IPS-18a (cell line): Measurements from ENCODE around the gene MLIP.

ENCODE experiments used
- H3K27ac ChIP-seq: one replicate; pipeline ENCODE4 v1.5.1; 2013; ENCODE audit warnings: low read length
- H3K27me3 ChIP-seq: one replicate; pipeline ENCODE4 v1.6.1; 2013; ENCODE audit warnings: mild to moderate bottlenecking, low read length; ENCODE audit not compliant: control insufficient read depth, insufficient read depth
- H3K36me3 ChIP-seq: one replicate; pipeline ENCODE4 v1.6.1; 2013; ENCODE audit warnings: low read depth, low read length; ENCODE audit not compliant: control insufficient read depth
- H3K4me1 ChIP-seq: one replicate; pipeline ENCODE4 v1.6.1; 2013; ENCODE audit warnings: low read depth, low read length; ENCODE audit not compliant: control insufficient read depth
- H3K4me3 ChIP-seq: one replicate; pipeline ENCODE4 v1.5.1; 2013; ENCODE audit warnings: low read length
- H3K9ac ChIP-seq: one replicate; pipeline ENCODE4 v1.6.1; 2013; ENCODE audit warnings: mild to moderate bottlenecking, low read length, moderate library complexity
- H3K9me3 ChIP-seq: one replicate; pipeline ENCODE4 v1.6.1; 2013; ENCODE audit warnings: low read depth, low read length; ENCODE audit not compliant: control insufficient read depth

MLIP gene

GRCh38 chr6:54262499-54262898 lies 151.3 kb downstream of the MLIP start:
- H3K9ac ChIP-seq, result no peak overlapping the region

DNA sequence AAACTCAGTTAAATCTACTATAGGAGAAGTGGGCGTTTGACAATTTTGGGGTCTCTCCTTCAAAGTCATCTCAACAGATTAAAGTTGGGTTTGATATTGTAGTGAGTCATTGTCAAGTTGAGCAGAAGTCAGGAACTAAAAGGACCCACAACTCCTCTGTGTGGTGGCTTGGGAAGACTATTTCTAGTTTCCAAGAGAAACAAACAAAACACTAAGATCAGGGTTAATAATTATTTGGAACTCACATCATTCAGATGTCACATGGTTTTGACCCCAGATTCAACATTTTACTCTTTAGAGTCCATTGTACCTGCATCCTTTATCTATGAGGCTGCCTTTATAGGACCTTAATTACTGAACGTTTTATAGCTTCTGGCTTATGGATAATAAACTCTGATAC lies 151.7 kb downstream of the MLIP start:
- Histone ChIP-seq H3K9me3 (no peaks in the 10 kb centered on the region), H3K4me1 (peaks cover 19% of the 10 kb centered on the region), H3K4me3 (peak overlapping the region; percentile 17), H3K9ac (no peak overlapping the region), H3K27me3 (no peaks in the 10 kb centered on the region), H3K36me3 (no peaks in the 10 kb centered on the region), H3K27ac (no peak overlapping the region)

More at GRCh38 chr6:54262499-54262898, 151.3 kb downstream of the MLIP start:
- Histone ChIP-seq H3K9me3 (no peaks in the 10 kb centered on the region), H3K27ac (no peak overlapping the region), H3K27me3 (no peaks in the 10 kb centered on the region), H3K4me3 (peak overlapping the region; percentile 17), H3K36me3 (no peaks in the 10 kb centered on the region), H3K4me1 (peaks cover 19% of the 10 kb centered on the region)

GRCh38 chr6:54264581-54265272 lies 153.5 kb downstream of the MLIP start:
- Histone ChIP-seq H3K4me1 (peaks cover 19% of the 10 kb centered on the region), H3K27me3 (no peaks in the 10 kb centered on the region), H3K9ac (no peak overlapping the region), H3K27ac (no peak overlapping the region), H3K36me3 (no peaks in the 10 kb centered on the region), H3K4me3 (no peak overlapping the region), H3K9me3 (no peaks in the 10 kb centered on the region)

- Histone ChIP-seq H3K9me3 (no peaks in the 10 kb centered on the region), H3K9ac (no peak overlapping the region), H3K4me3 (no peak overlapping the region), H3K36me3 (no peaks in the 10 kb centered on the region), H3K4me1 (peaks cover 19% of the 10 kb centered on the region), H3K27me3 (no peaks in the 10 kb centered on the region), H3K27ac (no peak overlapping the region)
Observed at GRCh38 chr6:54266400-54266923, 155.2 kb downstream of the MLIP start.

GRCh38 chr6:54267798-54268197 lies 156.6 kb downstream of the MLIP start:
- Histone ChIP-seq H3K9ac (no peak overlapping the region), H3K4me1 (peaks cover 9% of the 10 kb centered on the region), H3K4me3 (no peak overlapping the region), H3K36me3 (no peaks in the 10 kb centered on the region), H3K27me3 (no peaks in the 10 kb centered on the region), H3K9me3 (no peaks in the 10 kb centered on the region), H3K27ac (no peak overlapping the region)

DNA sequence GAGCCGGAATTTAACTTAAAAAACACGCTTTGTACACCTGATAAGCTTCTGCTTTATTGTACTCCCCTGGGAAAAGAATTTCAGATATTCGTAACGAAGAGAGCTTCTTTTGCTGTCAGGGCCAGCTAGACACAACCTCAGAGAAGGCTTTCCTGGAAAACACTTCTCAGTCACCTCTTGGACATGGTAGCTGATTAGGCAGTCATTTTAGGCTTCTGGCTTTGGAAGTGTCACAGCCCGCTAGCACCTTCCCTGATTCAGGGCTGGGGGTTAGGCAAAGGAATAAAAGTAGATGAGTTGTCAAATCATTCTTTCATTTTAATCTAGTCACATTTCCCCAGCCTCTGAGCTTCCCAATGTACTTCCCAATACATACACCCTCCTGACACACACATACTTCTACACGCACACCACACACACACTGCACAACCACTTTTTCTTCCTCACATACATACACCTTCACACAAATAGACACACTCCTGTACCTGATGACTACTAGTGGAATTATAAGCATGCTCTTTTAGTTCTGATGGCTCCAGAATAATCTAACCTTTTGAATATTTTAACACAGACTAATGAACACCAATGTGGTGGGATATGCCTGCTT lies 162.1 kb downstream of the MLIP start:
- H3K4me3 ChIP-seq, result no peak overlapping the region
- H3K36me3 ChIP-seq, result no peaks in the 10 kb centered on the region
- no peak overlapping the region for H3K9ac ChIP-seq
- H3K27me3 ChIP-seq, result no peaks in the 10 kb centered on the region
- H3K4me1 ChIP-seq, result no peaks in the 10 kb centered on the region
- no peaks in the 10 kb centered on the region for H3K9me3 ChIP-seq
- H3K27ac ChIP-seq, result no peak overlapping the region

DNA sequence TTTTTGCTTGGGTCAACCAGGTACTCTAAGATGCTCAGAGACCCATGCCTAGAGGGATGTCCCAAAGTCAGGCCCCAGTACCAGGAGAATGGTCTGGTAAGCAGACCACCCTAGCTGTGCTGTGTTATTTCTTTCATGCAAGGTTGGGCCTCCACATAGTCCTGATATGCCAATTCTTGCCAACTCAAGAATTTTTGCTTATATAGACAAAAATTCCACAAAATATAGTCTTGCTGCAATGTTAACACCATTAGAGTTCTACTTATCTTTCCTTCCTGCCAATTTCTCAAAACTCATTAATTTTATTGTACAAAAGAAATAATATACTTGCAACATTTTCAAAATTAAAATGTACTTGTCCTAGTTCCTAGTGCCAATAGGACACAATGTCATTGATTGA lies 163.1 kb downstream of the MLIP start:
- no peak overlapping the region for H3K9ac ChIP-seq
- no peaks in the 10 kb centered on the region for H3K9me3 ChIP-seq
- no peak overlapping the region for H3K4me3 ChIP-seq
- no peaks in the 10 kb centered on the region for H3K27me3 ChIP-seq
- H3K36me3 ChIP-seq, result no peaks in the 10 kb centered on the region
- H3K4me1 ChIP-seq, result no peaks in the 10 kb centered on the region
- no peak overlapping the region for H3K27ac ChIP-seq

GRCh38 chr6:54282186-54282585 lies 170.9 kb downstream of the MLIP start:
- H3K4me3 ChIP-seq, result no peak overlapping the region
- no peaks in the 10 kb centered on the region for H3K27me3 ChIP-seq
- no peak overlapping the region for H3K27ac ChIP-seq
- no peaks in the 10 kb centered on the region for H3K4me1 ChIP-seq
- H3K9me3 ChIP-seq, result no peaks in the 10 kb centered on the region
- no peaks in the 10 kb centered on the region for H3K36me3 ChIP-seq
- no peak overlapping the region for H3K9ac ChIP-seq

GRCh38 chr6:54284161-54284860 lies 173.1 kb downstream of the MLIP start:
- Histone ChIP-seq H3K36me3 (no peaks in the 10 kb centered on the region), H3K4me3 (no peak overlapping the region), H3K9me3 (no peaks in the 10 kb centered on the region), H3K27me3 (no peaks in the 10 kb centered on the region), H3K9ac (no peak overlapping the region), H3K27ac (no peak overlapping the region), H3K4me1 (no peaks in the 10 kb centered on the region)

DNA sequence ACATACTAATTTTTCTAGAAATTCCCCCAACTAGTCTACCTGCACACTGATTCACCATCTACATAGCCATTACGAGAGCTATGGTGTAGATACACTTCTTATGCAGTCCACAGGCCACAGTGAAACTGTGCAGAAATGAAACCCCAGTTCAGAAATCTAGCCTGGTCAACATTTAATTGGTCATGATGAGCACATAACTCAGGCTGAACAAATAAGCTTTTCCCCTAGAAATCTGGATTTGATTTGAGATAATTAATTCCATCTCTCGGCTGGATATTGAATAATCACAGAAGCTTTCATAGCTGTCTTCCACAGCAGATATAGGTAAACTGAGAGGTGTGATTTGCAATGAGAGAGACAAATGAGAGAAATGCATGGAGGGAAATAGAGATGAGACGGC lies 174.4 kb downstream of the MLIP start:
- H3K9ac ChIP-seq, result no peak overlapping the region
- no peak overlapping the region for H3K4me3 ChIP-seq
- H3K36me3 ChIP-seq, result no peaks in the 10 kb centered on the region
- H3K4me1 ChIP-seq, result no peaks in the 10 kb centered on the region
- no peaks in the 10 kb centered on the region for H3K27me3 ChIP-seq
- H3K27ac ChIP-seq, result no peak overlapping the region
- H3K9me3 ChIP-seq, result no peaks in the 10 kb centered on the region

GRCh38 chr6:54286141-54286540 lies 174.9 kb downstream of the MLIP start:
- Histone ChIP-seq H3K27me3 (no peaks in the 10 kb centered on the region), H3K27ac (no peak overlapping the region), H3K4me3 (no peak overlapping the region), H3K9me3 (no peaks in the 10 kb centered on the region), H3K36me3 (no peaks in the 10 kb centered on the region), H3K9ac (no peak overlapping the region), H3K4me1 (no peaks in the 10 kb centered on the region)
